AG09319 (cell line): ENCODE data around the gene TH.

ENCODE experiments used
- DNase-seq: peaks from one replicate; pipeline ENCODE4 v3.0.0-alpha.2; 2010; ENCODE audit warnings: low read depth; ENCODE audit errors: extremely low read depth
- CTCF ChIP-seq: IDR thresholded peaks from 2 replicates; pipeline ENCODE4 v1.5.1; 2011; ENCODE audit warnings: low read depth, mild to moderate bottlenecking, inconsistent platforms, low read length, moderate library complexity

TH gene

GRCh38 chr11:2154889-2155288 is 16.7 kb downstream of the TH start:
- DNase-seq, result no peak
- TF ChIP-seq CTCF, result no peak

- no peak for TF ChIP-seq CTCF
- DNase-seq, result no peak
Observed at GRCh38 chr11:2154195-2154585, 17.4 kb downstream of the TH start.

GRCh38 chr11:2153581-2154194 is 17.9 kb downstream of the TH start:
- no peak for TF ChIP-seq CTCF
- no peak for DNase-seq

- no peak for DNase-seq
Observed at GRCh38 chr11:2151500-2152257, 19.9 kb downstream of the TH start.

GRCh38 chr11:2149864-2150847 is 21.5 kb downstream of the TH start:
- TF ChIP-seq CTCF, result peak; percentile 66
- DNase-seq, result peak; percentile 40

More at GRCh38 chr11:2151500-2152257, 19.9 kb downstream of the TH start:
- TF ChIP-seq CTCF, result peak; percentile 75

- TF ChIP-seq CTCF, result no peak
- no peak for DNase-seq
Observed at GRCh38 chr11:2149460-2149859, 22.2 kb downstream of the TH start.
